Measurements from ENCODE around the gene DNAJB4.

- TF ChIP-seq, protein P1, sequence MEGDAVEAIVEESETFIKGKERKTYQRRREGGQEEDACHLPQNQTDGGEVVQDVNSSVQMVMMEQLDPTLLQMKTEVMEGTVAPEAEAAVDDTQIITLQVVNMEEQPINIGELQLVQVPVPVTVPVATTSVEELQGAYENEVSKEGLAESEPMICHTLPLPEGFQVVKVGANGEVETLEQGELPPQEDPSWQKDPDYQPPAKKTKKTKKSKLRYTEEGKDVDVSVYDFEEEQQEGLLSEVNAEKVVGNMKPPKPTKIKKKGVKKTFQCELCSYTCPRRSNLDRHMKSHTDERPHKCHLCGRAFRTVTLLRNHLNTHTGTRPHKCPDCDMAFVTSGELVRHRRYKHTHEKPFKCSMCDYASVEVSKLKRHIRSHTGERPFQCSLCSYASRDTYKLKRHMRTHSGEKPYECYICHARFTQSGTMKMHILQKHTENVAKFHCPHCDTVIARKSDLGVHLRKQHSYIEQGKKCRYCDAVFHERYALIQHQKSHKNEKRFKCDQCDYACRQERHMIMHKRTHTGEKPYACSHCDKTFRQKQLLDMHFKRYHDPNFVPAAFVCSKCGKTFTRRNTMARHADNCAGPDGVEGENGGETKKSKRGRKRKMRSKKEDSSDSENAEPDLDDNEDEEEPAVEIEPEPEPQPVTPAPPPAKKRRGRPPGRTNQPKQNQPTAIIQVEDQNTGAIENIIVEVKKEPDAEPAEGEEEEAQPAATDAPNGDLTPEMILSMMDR (IDR thresholded peaks at IDR 0.05), result no peak
- TF ChIP-seq POLR2A (IDR thresholded peaks at IDR 0.05) (no peak), EP300 (IDR thresholded peaks at IDR 0.05) (no peak), POLR2AphosphoS5 (IDR thresholded peaks at IDR 0.05) (no peak)
Measured at GRCh38 chr1:78036450-78036849, 31.7 kb downstream of the DNAJB4 start.
